GM19455 (cell line): ENCODE results near the gene SH3RF3.

Source experiments
- ATAC-seq: cut with Tn5 transposase; IDR thresholded peaks from one replicate; pipeline ENCODE4 v1.9.1; 2021; ENCODE audit not compliant: unreplicated experiment

SH3RF3 gene

GRCh38 chr2:109298851-109299250 is 169.8 kb downstream of the SH3RF3 start:
- no peak for ATAC-seq

- no peak for ATAC-seq
These were observed 170.5 kb downstream of the SH3RF3 start for GRCh38 chr2:109299536-109299935.

- no peak for ATAC-seq
These were observed 171.6 kb downstream of the SH3RF3 start for GRCh38 chr2:109300582-109300981.

GRCh38 chr2:109301746-109302145 is 172.7 kb downstream of the SH3RF3 start:
- no peak for ATAC-seq

GRCh38 chr2:109302319-109302718 is 173.3 kb downstream of the SH3RF3 start:
- no peak for ATAC-seq

GRCh38 chr2:109304242-109304641 is 175.2 kb downstream of the SH3RF3 start:
- ATAC-seq = no peak

GRCh38 chr2:109304731-109305470 is 175.9 kb downstream of the SH3RF3 start:
- ATAC-seq = no peak

- no peak for ATAC-seq
These were observed 176.6 kb downstream of the SH3RF3 start for GRCh38 chr2:109305490-109306167.

GRCh38 chr2:109306190-109306589 is 177.2 kb downstream of the SH3RF3 start:
- ATAC-seq = no peak

GRCh38 chr2:109311771-109312170 is 182.8 kb downstream of the SH3RF3 start:
- no peak for ATAC-seq

- ATAC-seq = no peak
These were observed 183.9 kb downstream of the SH3RF3 start for GRCh38 chr2:109312902-109313301.

- ATAC-seq = no peak
These were observed 184.3 kb downstream of the SH3RF3 start for GRCh38 chr2:109313343-109313742.

GRCh38 chr2:109316091-109316490 is 187.1 kb downstream of the SH3RF3 start:
- no peak for ATAC-seq

GRCh38 chr2:109317471-109318095 is 188.6 kb downstream of the SH3RF3 start:
- ATAC-seq = no peak

GRCh38 chr2:109318150-109318948 is 189.3 kb downstream of the SH3RF3 start:
- no peak for ATAC-seq

- no peak for ATAC-seq
These were observed 189.9 kb downstream of the SH3RF3 start for GRCh38 chr2:109318949-109319342.

GRCh38 chr2:109320195-109320922 is 191.4 kb downstream of the SH3RF3 start:
- no peak for ATAC-seq

- ATAC-seq = no peak
These were observed 192.6 kb downstream of the SH3RF3 start for GRCh38 chr2:109321570-109321969.

- no peak for ATAC-seq
These were observed 193.1 kb downstream of the SH3RF3 start for GRCh38 chr2:109322111-109322510.

- ATAC-seq = no peak
These were observed 193.6 kb downstream of the SH3RF3 start for GRCh38 chr2:109322641-109323040.

GRCh38 chr2:109324861-109325260 is 195.9 kb downstream of the SH3RF3 start:
- no peak for ATAC-seq
